ENCODE data around the gene GAREM1.

GAREM1 gene

DNA sequence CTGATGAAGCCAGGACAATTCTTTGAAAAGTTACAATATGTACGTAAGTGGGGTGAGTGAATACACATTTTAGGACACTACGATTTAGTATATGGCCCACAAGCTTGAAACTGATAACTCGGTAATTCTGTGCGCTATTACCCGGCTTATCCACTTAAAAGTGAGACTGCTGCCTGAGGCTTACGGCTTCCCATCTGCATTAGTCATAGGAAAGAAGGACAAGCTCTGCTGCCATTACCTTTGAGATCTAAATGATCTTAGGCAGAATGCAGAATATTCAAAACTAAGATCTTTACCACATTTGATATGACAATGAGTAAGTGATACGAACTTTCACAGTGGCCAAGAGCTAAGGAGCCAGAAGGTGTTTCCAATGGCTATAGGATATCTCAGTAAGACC is 133.3 kb downstream of the GAREM1 start:
- no peak for DNase-seq (ENCODE audit: low spot score)
- TF ChIP-seq, protein P1, sequence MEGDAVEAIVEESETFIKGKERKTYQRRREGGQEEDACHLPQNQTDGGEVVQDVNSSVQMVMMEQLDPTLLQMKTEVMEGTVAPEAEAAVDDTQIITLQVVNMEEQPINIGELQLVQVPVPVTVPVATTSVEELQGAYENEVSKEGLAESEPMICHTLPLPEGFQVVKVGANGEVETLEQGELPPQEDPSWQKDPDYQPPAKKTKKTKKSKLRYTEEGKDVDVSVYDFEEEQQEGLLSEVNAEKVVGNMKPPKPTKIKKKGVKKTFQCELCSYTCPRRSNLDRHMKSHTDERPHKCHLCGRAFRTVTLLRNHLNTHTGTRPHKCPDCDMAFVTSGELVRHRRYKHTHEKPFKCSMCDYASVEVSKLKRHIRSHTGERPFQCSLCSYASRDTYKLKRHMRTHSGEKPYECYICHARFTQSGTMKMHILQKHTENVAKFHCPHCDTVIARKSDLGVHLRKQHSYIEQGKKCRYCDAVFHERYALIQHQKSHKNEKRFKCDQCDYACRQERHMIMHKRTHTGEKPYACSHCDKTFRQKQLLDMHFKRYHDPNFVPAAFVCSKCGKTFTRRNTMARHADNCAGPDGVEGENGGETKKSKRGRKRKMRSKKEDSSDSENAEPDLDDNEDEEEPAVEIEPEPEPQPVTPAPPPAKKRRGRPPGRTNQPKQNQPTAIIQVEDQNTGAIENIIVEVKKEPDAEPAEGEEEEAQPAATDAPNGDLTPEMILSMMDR (IDR thresholded peaks at IDR 0.05; ENCODE audit: extremely low read depth, insufficient read depth, missing control alignments) = no peak
- in situ Hi-C loops (cut with MboI; ENCODE audit: low pct_unique_long_range_greater_than_20kb, low sequenced_read_pairs, unreplicated experiment) = no loop called here

DNA sequence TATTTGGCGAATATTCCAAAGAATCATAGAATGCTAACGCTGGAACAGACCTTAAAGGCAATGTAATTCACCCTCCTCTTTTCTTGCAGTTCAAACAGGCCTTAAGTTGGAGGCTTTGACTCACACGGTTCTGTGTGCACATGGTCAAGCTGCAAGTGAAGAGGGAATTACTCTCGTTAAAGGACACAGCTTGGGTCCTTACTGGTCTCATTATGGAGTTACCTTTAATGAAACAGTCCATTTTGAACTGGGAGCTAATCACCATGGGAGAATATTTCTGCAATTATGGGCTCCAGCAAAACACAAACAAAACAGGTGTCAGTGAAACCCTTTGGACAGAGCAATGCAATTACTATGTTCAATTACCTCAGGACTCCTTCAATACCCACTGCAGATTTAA is 135.5 kb downstream of the GAREM1 start:
- TF ChIP-seq, protein P1 (IDR thresholded peaks at IDR 0.05; ENCODE audit: extremely low read depth, insufficient read depth, missing control alignments) = no peak
- no peak for DNase-seq (ENCODE audit: low spot score)
- in situ Hi-C loops (cut with MboI; ENCODE audit: low pct_unique_long_range_greater_than_20kb, low sequenced_read_pairs, unreplicated experiment) = no loop called here

DNA sequence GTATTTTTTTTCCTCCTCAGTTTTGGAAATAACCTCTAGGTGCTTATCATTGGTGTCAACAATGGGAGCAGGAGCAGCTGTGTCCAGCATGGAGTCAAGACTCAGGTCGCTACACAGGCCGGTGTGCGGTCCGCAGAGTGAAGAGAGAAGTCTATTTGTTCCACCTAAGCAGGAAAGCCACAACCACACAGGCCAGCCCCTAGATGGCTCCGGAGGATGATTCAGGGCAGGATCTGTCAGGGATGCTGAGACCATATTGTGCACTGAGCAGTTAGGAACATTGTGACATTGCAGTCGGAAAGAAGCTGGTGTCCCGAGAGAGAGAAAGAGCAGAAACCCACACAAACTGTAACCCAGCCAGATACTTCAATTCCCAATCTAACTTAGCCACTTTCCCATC is 136.9 kb downstream of the GAREM1 start:
- DNase-seq (ENCODE audit: low spot score) = no peak
- in situ Hi-C loops (cut with MboI; ENCODE audit: low pct_unique_long_range_greater_than_20kb, low sequenced_read_pairs, unreplicated experiment) = no loop called here

DNA sequence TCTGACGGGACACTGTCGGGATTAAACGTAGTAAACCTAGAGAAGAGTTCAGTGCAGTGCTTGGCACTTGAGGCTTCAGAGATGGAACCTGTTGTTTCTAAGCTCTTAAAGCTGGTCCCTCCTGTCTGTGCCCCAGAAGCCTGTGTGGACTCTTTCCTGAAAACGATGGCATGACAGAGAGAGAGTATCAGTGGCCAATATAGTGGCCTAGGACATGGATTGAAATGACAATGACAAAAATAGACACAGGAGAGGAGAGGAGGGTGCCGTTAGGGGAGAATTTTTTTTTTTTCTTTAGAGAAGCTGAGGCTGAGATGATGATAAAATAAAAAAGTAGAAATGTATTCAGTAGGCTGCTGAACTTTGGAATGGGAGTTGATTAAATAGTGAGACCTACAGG is 138.0 kb downstream of the GAREM1 start:
- in situ Hi-C loops (cut with MboI; ENCODE audit: low pct_unique_long_range_greater_than_20kb, low sequenced_read_pairs, unreplicated experiment) = no loop called here
- no peak for DNase-seq (ENCODE audit: low spot score)
- TF ChIP-seq, protein P1 (IDR thresholded peaks at IDR 0.05; ENCODE audit: extremely low read depth, insufficient read depth, missing control alignments) = no peak

More for the DNA sequence above, 136.9 kb downstream of the GAREM1 start:
- TF ChIP-seq, protein P1 (IDR thresholded peaks at IDR 0.05; ENCODE audit: extremely low read depth, insufficient read depth, missing control alignments) = no peak

DNA sequence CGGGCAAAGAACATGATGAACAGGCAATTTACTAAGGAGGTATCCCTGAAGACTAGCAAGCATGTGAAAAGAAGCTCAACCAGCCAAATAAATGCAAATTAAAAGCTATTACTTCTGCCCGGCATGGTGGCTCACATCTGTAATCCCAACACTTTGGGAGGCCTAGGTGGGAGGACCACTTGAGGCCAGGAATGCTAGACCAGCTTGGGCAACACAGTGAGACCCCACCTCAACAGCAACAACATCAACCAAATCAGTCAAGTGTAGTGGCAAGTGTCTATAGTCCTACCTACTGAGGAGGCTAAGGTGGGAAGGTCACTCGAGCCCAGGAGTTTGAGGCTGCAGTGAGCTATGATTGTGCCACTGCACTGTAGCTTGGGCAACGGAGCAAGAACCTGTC is 141.7 kb downstream of the GAREM1 start:
- no peak for DNase-seq (ENCODE audit: low spot score)
- in situ Hi-C loops (cut with MboI; ENCODE audit: low pct_unique_long_range_greater_than_20kb, low sequenced_read_pairs, unreplicated experiment) = no loop called here
- TF ChIP-seq, protein P1 (IDR thresholded peaks at IDR 0.05; ENCODE audit: extremely low read depth, insufficient read depth, missing control alignments) = no peak

DNA sequence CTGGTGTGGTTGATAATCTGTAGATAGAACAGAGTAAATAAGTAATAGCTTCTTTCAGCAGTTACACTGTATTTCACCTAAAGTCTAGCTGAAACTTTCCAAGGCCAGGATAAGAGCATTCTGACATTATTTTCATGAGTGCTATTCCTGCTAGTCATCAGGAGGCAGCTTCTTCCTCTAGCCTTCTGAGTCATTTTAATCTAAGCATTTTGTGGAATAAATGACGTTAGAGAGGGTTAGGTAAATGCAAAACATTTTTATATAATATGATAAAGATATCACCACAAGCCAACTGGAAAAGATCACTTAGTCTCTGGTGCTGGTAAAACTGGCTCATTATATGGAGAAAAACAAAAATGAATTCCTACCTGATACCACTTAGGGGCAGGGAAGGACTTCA is 142.3 kb downstream of the GAREM1 start:
- in situ Hi-C loops (cut with MboI; ENCODE audit: low pct_unique_long_range_greater_than_20kb, low sequenced_read_pairs, unreplicated experiment) = no loop called here
- no peak for DNase-seq (ENCODE audit: low spot score)
- TF ChIP-seq, protein P1 (IDR thresholded peaks at IDR 0.05; ENCODE audit: extremely low read depth, insufficient read depth, missing control alignments) = no peak

Data from GM13977 (cell line).